ENCODE data around the gene GRIPAP1.

DNA sequence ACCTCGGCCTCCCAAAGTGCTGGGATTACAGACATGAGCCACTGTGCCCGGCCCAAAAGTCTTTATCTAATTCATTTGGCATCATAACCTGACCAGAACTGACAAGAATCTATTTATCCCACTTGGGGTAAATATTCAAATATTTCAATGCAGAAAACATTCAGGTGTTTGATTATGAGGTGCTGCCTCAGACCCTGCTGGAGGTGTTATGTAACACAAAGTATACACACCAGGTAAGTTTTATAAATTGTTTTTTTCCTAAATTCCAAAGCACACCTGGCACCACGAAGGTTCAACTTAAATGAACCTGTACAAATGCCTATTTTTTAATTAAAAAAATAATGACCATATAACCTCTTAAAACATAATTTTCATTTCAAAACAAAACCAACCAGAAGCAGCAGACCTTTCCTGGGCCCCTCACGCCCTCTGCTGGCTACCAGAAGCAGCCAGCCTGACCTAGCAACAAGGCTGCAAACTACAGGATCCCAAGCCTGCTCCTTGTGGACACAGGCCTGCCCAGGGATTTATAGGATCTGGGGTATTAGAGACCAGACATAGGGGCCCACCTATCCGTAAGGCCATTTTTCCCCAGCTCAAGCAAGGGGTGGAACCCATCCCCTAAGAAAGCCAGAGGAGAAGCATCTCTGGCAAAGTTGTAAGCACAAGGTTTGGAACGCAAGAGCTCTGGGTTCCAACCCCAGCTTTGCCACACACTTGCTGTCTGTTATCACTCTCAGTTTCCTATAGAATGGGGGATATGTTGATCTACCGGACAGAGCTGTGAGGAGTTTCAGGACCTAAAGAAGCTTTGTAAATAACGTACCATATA lies 56.3 kb downstream of the GRIPAP1 start:
- TF ChIP-seq FOXM1 (IDR thresholded peaks at IDR 0.05; ENCODE audit: borderline replicate concordance), result no peak
- TF ChIP-seq TARDBP (IDR thresholded peaks at IDR 0.05), result no peak
- TF ChIP-seq HDGF (IDR thresholded peaks at IDR 0.05; ENCODE audit: borderline replicate concordance), result no peak
- no peak for TF ChIP-seq FOXA1 (IDR thresholded peaks at IDR 0.05)
- TF ChIP-seq NFRKB (IDR thresholded peaks at IDR 0.05), result no peak
- TF ChIP-seq FOXK2 (IDR thresholded peaks at IDR 0.05), result no peak
- TF ChIP-seq SP1 (IDR thresholded peaks at IDR 0.05), result no peak
- TF ChIP-seq CTBP1 (IDR thresholded peaks at IDR 0.05; ENCODE audit: borderline replicate concordance), result no peak
- TF ChIP-seq, protein P1, sequence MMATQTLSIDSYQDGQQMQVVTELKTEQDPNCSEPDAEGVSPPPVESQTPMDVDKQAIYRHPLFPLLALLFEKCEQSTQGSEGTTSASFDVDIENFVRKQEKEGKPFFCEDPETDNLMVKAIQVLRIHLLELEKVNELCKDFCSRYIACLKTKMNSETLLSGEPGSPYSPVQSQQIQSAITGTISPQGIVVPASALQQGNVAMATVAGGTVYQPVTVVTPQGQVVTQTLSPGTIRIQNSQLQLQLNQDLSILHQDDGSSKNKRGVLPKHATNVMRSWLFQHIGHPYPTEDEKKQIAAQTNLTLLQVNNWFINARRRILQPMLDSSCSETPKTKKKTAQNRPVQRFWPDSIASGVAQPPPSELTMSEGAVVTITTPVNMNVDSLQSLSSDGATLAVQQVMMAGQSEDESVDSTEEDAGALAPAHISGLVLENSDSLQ (IDR thresholded peaks at IDR 0.05), result no peak
- TF ChIP-seq ARNT (IDR thresholded peaks at IDR 0.05), result no peak
- TF ChIP-seq ZNF384 (IDR thresholded peaks at IDR 0.05), result no peak
- no peak for TF ChIP-seq BHLHE40 (IDR thresholded peaks at IDR 0.05; ENCODE audit: borderline replicate concordance)

Data from HEK293T (cell line).